Fibroblast of the aortic adventitia (primary cell): ENCODE measurements around the gene BRINP1. TPM values are rescaled to one million over a fixed set of nuclear protein-coding genes. Genes with fewer than 3 reads are reported as not detected.

Source experiments
- DNase-seq: peaks from one replicate; pipeline ENCODE4 v3.0.0-alpha.2; 2010; ENCODE audit warnings: low read depth
- H3K4me3 ChIP-seq: 2 replicates; pipeline ENCODE4 v1.5.1; 2011; ENCODE audit warnings: low read depth, mild to moderate bottlenecking, control low read depth, low read length, moderate library complexity
- total RNA-seq: library from RNA; depleted of rRNA; stranded (reverse); fragments of >200 nt; gene quantifications from 2 replicates; pipeline ENCODE4 v1.2.3, GENCODE V29; 2012; ENCODE audit warnings: low replicate concordance
- TF ChIP-seq, protein P1 (sequence below): IDR thresholded peaks from 2 replicates; pipeline ENCODE4 v1.5.1; 2011; ENCODE audit warnings: mild to moderate bottlenecking, low read length, control low read depth, inconsistent platforms; ENCODE audit not compliant: insufficient read depth

BRINP1 gene
- total RNA-seq, 1 donor: 5.8 TPM

DNA sequence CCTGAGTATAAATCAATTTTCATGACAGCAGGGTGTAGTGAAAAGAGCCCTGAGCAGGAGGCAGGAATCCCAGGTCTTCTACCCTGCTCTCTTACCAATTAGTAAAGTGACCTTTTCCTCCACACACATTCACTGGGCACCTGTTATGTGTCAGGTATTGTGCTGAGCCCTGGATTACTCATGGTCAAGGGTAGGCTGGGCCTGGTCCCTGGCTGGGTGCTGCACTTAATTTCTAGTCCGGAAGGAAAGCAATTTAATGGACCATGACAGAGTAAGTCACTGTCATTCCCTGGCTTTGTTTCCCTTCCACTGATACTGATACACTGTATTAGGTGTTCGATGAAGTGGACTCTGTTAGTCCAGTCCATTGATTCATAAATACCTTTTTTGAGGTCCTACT lies 29.1 kb upstream of the BRINP1 start:
- TF ChIP-seq, protein P1, sequence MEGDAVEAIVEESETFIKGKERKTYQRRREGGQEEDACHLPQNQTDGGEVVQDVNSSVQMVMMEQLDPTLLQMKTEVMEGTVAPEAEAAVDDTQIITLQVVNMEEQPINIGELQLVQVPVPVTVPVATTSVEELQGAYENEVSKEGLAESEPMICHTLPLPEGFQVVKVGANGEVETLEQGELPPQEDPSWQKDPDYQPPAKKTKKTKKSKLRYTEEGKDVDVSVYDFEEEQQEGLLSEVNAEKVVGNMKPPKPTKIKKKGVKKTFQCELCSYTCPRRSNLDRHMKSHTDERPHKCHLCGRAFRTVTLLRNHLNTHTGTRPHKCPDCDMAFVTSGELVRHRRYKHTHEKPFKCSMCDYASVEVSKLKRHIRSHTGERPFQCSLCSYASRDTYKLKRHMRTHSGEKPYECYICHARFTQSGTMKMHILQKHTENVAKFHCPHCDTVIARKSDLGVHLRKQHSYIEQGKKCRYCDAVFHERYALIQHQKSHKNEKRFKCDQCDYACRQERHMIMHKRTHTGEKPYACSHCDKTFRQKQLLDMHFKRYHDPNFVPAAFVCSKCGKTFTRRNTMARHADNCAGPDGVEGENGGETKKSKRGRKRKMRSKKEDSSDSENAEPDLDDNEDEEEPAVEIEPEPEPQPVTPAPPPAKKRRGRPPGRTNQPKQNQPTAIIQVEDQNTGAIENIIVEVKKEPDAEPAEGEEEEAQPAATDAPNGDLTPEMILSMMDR: no peak
- no peak overlapping the region for H3K4me3 ChIP-seq
- no peak for DNase-seq

DNA sequence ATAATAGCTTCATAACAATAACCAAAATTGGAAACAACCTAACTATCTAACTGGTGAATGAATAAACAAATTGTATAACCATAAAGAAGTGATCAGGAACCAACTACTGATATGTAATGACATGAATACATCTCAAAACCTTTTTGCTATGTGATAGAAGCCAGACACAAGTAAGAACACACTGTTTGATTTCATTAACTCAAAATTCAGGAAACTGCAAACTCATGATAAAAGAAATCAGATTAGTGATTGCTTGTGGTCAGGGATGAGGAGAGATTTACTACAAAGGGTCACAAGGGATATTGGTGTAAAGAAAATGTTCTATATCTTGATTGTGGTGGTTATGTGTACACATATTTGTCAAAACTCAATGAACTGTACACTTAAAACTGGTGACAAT lies 22.6 kb upstream of the BRINP1 start:
- no peak overlapping the region for H3K4me3 ChIP-seq
- TF ChIP-seq, protein P1: no peak
- DNase-seq: no peak

DNA sequence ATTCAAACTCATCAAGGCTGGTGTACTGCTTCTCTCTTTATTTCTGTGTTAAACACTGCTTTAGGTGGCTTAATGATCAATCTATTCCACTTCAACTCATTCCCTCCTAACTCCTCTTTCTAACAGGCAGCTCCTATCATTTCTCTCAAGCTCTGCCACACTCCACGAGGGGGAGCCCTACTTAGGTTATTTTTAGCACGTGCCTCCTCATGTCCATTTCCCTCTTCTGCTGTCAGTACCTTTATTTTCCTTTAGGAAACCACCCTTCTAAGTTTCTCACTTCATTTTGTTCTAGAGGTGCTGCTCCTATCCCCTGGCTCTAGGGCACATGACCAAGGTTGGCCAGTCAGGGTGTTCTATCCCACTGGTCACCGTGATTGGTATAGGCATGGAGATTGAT lies 6.7 kb upstream of the BRINP1 start:
- peak; percentile 5 for DNase-seq
- TF ChIP-seq, protein P1: no peak
- H3K4me3 ChIP-seq: no peak overlapping the region

DNA sequence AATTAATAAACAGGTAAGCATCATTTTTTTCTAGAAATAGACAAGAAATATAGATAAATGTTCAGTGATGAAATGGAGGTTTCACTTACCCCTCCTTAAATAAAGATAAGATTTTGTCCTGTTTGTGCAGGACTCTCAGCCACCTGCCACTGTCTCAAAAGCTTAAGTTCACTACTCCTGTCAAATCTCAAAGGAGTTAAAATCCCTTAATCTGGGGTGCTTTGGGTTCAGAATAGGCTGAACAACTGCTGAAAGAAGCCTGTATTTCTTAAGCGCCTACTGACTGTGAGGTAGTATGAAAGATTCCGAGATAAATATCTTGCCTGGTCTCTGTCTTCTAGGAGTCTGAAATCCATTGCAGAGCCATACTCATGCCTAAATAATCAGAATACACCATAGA lies 3.7 kb upstream of the BRINP1 start:
- no peak overlapping the region for H3K4me3 ChIP-seq
- TF ChIP-seq, protein P1: no peak
- no peak for DNase-seq

DNA sequence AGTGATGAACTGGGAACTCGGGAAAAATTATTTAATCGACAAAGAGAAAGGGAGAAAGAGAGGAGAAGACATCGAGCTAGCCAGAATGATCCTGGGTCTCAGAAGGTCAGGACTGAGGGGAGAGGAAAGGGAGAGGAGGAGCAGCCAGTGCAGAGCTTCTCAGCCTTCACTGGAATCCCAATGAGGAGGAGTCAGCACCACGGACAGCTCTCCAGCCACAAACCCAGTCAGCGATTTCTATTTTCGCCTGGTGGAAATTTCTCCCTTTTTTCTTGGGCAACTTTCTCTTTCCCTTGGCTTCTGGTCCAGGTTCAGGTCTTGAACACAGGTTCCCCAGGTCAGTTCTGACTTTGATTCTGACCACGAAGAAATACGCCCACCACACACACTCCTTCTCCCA lies 1.6 kb upstream of the BRINP1 start:
- TF ChIP-seq, protein P1: no peak
- H3K4me3 ChIP-seq: no peak overlapping the region
- DNase-seq: peak; percentile 35

DNA sequence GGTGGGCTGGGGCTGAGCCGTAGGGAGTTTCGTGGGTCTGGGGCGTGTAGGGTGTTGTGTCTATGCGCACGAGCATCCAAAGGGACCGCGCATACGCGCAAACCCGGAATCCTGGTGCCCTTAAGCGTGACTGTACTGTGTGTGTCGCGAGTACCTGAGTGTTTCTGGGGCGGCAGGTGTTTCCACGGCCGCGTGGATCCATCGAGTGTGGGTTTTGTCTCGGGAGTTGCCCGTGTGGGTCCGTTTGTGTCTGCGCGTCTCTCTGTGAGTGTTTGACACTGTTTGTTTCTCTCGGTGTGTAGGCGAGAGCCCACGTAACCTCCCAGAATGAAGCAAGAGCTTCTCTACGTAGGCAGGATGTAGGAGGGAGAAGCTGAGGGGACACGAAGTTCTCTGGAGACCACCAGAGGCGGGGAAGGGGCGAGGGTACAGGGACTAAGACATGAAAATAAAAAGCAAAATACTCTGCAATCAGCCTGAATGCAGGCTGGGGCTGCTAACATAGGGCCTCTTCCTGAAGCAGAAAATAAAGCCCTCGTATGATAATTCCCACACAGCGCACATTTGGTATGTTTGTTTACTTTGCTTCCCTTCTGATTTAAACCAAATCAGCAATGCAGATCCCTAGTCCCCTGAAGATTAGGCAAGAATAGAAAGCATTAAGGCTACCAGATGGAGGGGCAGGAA lies 588 bp upstream of the BRINP1 start:
- TF ChIP-seq, protein P1: no peak
- H3K4me3 ChIP-seq: peak overlapping the region; percentile 17
- no peak for DNase-seq

DNA sequence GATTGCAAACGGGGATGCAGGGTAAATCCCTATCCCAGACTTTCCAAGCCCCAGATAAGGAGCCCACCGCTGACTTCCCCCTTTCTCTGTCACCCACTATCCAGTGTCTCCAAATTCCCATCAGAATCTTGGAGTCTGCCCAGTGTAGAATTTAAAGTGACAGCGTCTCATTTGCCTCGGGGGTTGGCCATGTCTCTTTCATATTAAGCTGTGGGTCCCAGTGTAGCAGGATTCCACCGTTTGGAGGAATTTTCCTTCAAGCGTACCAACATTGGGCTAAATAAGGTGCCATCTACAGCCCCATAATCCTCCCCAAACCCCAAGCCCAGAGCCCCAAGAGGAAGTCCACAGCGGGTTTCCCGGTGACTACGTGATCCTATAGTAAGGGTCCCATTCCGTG lies 1.1 kb downstream of the BRINP1 start:
- DNase-seq: no peak
- no peak overlapping the region for H3K4me3 ChIP-seq
- TF ChIP-seq, protein P1: no peak
